Measurements from ENCODE around the gene TMIGD2.

Gene TMIGD2

GRCh38 chr19:4347521-4347920 lies 45.3 kb upstream of the TMIGD2 start:
- H3K27me3 ChIP-seq (ENCODE audit: low read depth, low read length): no peaks in the 10 kb centered on the region
- H3K4me3 ChIP-seq (ENCODE audit: low read length): no peak overlapping the region
- no peaks in the 10 kb centered on the region for H3K9me3 ChIP-seq (ENCODE audit: insufficient read depth, low read length)
- H4K20me1 ChIP-seq (ENCODE audit: insufficient read depth, low read length): no peaks in the 10 kb centered on the region
- H3K4me1 ChIP-seq (ENCODE audit: low read length): peaks cover 5% of the 10 kb centered on the region
- peaks cover 6% of the 10 kb centered on the region; the same call in 1 of the 2 replicates for H3K79me2 ChIP-seq (ENCODE audit: low read length)
- H3K27ac ChIP-seq (ENCODE audit: low read length): no peak overlapping the region
- peaks cover 3% of the 10 kb centered on the region for H3K36me3 ChIP-seq (replicated peaks; ENCODE audit: low read depth, low read length)
- TF ChIP-seq CTCF (IDR thresholded peaks at IDR 0.05; ENCODE audit: low read depth, low read length) (no peak), EZH2phosphoT487 (IDR thresholded peaks at IDR 0.05; ENCODE audit: low read depth) (no peak)
- no peak overlapping the region for H2AFZ ChIP-seq (ENCODE audit: low read depth, low read length)
- H3K9ac ChIP-seq (ENCODE audit: low read length): no peak overlapping the region
- no peak overlapping the region for H3K4me2 ChIP-seq (ENCODE audit: low read length)

- Histone ChIP-seq H2AFZ (ENCODE audit: low read depth, low read length) (no peak overlapping the region), H3K27me3 (ENCODE audit: low read depth, low read length) (no peaks in the 10 kb centered on the region), H3K36me3 (replicated peaks; ENCODE audit: low read depth, low read length) (peaks cover 3% of the 10 kb centered on the region), H3K4me3 (ENCODE audit: low read length) (no peak overlapping the region), H3K9me3 (ENCODE audit: insufficient read depth, low read length) (no peaks in the 10 kb centered on the region), H3K79me2 (ENCODE audit: low read length) (peaks cover 6% of the 10 kb centered on the region; the same call in 1 of the 2 replicates), H3K4me1 (ENCODE audit: low read length) (peaks cover 5% of the 10 kb centered on the region), H3K9ac (ENCODE audit: low read length) (no peak overlapping the region), H3K4me2 (ENCODE audit: low read length) (no peak overlapping the region), H4K20me1 (ENCODE audit: insufficient read depth, low read length) (no peaks in the 10 kb centered on the region), H3K27ac (ENCODE audit: low read length) (no peak overlapping the region)
- TF ChIP-seq EZH2phosphoT487 (IDR thresholded peaks at IDR 0.05; ENCODE audit: low read depth): no peak
These were observed 43.8 kb upstream of the TMIGD2 start for GRCh38 chr19:4346020-4346383.

GRCh38 chr19:4345342-4346019 lies 43.3 kb upstream of the TMIGD2 start:
- Histone ChIP-seq H3K27me3 (ENCODE audit: low read depth, low read length) (no peaks in the 10 kb centered on the region), H3K9ac (ENCODE audit: low read length) (no peak overlapping the region), H3K4me2 (ENCODE audit: low read length) (no peak overlapping the region)

GRCh38 chr19:4343370-4344307 lies 41.5 kb upstream of the TMIGD2 start, which contains the start of gene MPND:
TSS of gene MPND (plus strand) at chr19:4343562. CDS start at chr19:4343594, 32 bp downstream.
- H4K20me1 ChIP-seq (ENCODE audit: insufficient read depth, low read length): no peaks in the 10 kb centered on the region
- H3K4me1 ChIP-seq (ENCODE audit: low read length): peaks cover 11% of the 10 kb centered on the region
- no peaks in the 10 kb centered on the region for H3K9me3 ChIP-seq (ENCODE audit: insufficient read depth, low read length)
- no peak for TF ChIP-seq CTCF (IDR thresholded peaks at IDR 0.05; ENCODE audit: low read depth, low read length)
- no peak for TF ChIP-seq EZH2phosphoT487 (IDR thresholded peaks at IDR 0.05; ENCODE audit: low read depth)
- no peaks in the 10 kb centered on the region for H3K27me3 ChIP-seq (ENCODE audit: low read depth, low read length)
- H3K9ac ChIP-seq (ENCODE audit: low read length): peak within 1 kb of the TSS; percentile 84
- peak within 1 kb of the TSS; percentile 92 for H3K4me2 ChIP-seq (ENCODE audit: low read length)
- peak within 1 kb of the TSS; percentile 85 for H3K4me3 ChIP-seq (ENCODE audit: low read length)
- H3K27ac ChIP-seq (ENCODE audit: low read length): peak within 1 kb of the TSS; percentile 72
- H3K79me2 ChIP-seq (ENCODE audit: low read length): peaks cover 6% of the 10 kb centered on the region; the same call in 1 of the 2 replicates
- peak within 1 kb of the TSS; percentile 91 for H2AFZ ChIP-seq (ENCODE audit: low read depth, low read length)
- H3K36me3 ChIP-seq (replicated peaks; ENCODE audit: low read depth, low read length): no peaks in the 10 kb centered on the region

More at GRCh38 chr19:4345342-4346019, 43.3 kb upstream of the TMIGD2 start:
- TF ChIP-seq EZH2phosphoT487 (IDR thresholded peaks at IDR 0.05; ENCODE audit: low read depth): no peak
- no peak for TF ChIP-seq CTCF (IDR thresholded peaks at IDR 0.05; ENCODE audit: low read depth, low read length)
- H2AFZ ChIP-seq (ENCODE audit: low read depth, low read length): no peak overlapping the region
- no peaks in the 10 kb centered on the region for H4K20me1 ChIP-seq (ENCODE audit: insufficient read depth, low read length)
- no peaks in the 10 kb centered on the region for H3K9me3 ChIP-seq (ENCODE audit: insufficient read depth, low read length)
- H3K27ac ChIP-seq (ENCODE audit: low read length): no peak overlapping the region
- H3K79me2 ChIP-seq (ENCODE audit: low read length): peaks cover 6% of the 10 kb centered on the region; the same call in 1 of the 2 replicates
- no peak overlapping the region for H3K4me3 ChIP-seq (ENCODE audit: low read length)
- peaks cover 5% of the 10 kb centered on the region for H3K4me1 ChIP-seq (ENCODE audit: low read length)
- H3K36me3 ChIP-seq (replicated peaks; ENCODE audit: low read depth, low read length): peaks cover 3% of the 10 kb centered on the region

All from OCI-LY3 (cell line).